Measurements from ENCODE around the gene RNF5. TPM values are rescaled to one million over a fixed set of nuclear protein-coding genes. Genes with fewer than 3 reads are reported as not detected.

The RNF5 gene
- total and polyA plus RNA-seq, 2 experiments from 2014 or later: 133 to 169 TPM

DNA sequence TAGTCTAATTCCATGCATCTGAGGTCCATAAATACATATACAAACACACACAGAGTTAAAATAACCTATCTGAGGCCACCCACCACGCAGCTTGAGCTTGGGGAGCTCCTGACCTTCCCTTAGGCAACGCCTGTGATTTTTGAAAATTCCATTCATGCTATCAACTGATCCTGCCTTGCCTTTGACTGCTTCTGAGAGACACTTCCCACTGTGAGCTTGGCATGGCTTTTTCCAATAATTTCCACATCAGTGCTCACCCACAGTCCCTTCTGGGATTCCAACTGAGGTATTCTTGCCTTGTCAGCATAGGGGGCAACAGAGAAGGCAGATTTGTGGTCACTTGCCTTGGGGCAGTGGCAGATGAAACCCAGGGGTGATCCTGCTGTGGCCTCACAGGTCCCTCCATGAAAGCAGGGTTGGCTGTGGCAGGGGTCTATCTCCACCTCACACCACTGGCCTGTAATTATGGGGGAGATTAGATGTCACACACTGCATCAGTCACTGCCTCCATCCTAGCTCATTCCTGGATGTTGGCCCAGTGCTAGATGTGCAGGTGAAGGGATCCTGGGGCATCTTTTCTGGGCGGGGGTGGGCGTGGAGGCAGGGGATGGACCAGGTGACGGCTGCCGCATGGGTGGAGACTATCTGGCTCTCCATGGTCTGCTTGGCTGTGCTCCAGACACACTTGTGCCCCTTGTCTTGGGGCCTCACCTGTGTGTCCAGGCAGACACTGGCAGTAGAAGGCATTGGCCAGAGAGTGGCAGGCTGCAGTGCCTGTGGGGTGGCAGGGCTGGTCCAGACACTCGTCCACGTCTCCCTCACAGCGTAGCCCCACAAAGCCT, 25.4 kb downstream of the RNF5 start:
- H3K79me2 ChIP-seq: no peaks in the 10 kb centered on the region
- no peaks in the 10 kb centered on the region for H3K27me3 ChIP-seq
- H3K4me3 ChIP-seq: no peak overlapping the region
- DNase-seq (ENCODE audit: low spot score): no peak
- TF ChIP-seq EZH2phosphoT487 (IDR thresholded peaks at IDR 0.05; ENCODE audit: low read depth, severe bottlenecking, unreplicated experiment): no peak
- TF ChIP-seq, protein P1, sequence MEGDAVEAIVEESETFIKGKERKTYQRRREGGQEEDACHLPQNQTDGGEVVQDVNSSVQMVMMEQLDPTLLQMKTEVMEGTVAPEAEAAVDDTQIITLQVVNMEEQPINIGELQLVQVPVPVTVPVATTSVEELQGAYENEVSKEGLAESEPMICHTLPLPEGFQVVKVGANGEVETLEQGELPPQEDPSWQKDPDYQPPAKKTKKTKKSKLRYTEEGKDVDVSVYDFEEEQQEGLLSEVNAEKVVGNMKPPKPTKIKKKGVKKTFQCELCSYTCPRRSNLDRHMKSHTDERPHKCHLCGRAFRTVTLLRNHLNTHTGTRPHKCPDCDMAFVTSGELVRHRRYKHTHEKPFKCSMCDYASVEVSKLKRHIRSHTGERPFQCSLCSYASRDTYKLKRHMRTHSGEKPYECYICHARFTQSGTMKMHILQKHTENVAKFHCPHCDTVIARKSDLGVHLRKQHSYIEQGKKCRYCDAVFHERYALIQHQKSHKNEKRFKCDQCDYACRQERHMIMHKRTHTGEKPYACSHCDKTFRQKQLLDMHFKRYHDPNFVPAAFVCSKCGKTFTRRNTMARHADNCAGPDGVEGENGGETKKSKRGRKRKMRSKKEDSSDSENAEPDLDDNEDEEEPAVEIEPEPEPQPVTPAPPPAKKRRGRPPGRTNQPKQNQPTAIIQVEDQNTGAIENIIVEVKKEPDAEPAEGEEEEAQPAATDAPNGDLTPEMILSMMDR (IDR thresholded peaks at IDR 0.05; ENCODE audit: poor library complexity): no peak
- no peak for TF ChIP-seq EZH2 (IDR thresholded peaks at IDR 0.05; ENCODE audit: borderline replicate concordance)
- 83% methylated on average over 9 of the region's 9 CpGs for WGBS (ENCODE audit: low lambda C conversion rate, missing lambda C conversion rate)
- no peaks in the 10 kb centered on the region for H4K20me1 ChIP-seq (ENCODE audit: insufficient read depth, poor library complexity, severe bottlenecking)
- H3K4me1 ChIP-seq (ENCODE audit: insufficient read depth): no peaks in the 10 kb centered on the region
- H3K9me3 ChIP-seq (ENCODE audit: low read depth): no peaks in the 10 kb centered on the region
- H3K4me2 ChIP-seq: no peak overlapping the region
- H2AFZ ChIP-seq: no peak overlapping the region
- H3K27ac ChIP-seq: no peak overlapping the region
- no peaks in the 10 kb centered on the region for H3K9me2 ChIP-seq (replicated peaks; ENCODE audit: insufficient read depth)
- no peaks in the 10 kb centered on the region for H3K36me3 ChIP-seq (replicated peaks; ENCODE audit: insufficient read depth, low read depth)

DNA sequence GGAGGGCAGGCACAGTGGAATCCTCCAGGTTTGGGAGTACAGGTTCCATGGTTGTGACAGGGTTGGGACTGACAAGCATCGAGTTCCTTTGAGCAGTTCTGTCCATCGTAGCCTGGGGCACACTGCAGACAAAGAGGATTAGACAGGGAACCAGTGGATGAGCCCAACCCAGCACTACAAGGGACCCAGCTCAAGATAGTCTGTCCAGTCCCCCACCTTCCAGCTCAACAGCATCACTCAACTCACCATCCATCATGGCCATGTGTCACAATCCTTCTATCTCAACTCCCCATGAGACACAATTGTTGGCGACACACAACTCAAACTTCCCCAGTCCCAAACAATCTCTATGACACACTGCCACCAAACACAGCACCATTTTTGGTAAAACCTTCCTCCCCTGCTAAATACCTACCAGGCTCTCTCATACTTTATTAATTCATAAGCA, 26.1 kb downstream of the RNF5 start:
- no peaks in the 10 kb centered on the region for H3K27me3 ChIP-seq
- WGBS (ENCODE audit: low lambda C conversion rate, missing lambda C conversion rate): 89% methylated on average over 3 of the region's 3 CpGs
- TF ChIP-seq, protein P1 (IDR thresholded peaks at IDR 0.05; ENCODE audit: poor library complexity): no peak
- no peak for TF ChIP-seq EZH2phosphoT487 (IDR thresholded peaks at IDR 0.05; ENCODE audit: low read depth, severe bottlenecking, unreplicated experiment)
- TF ChIP-seq EZH2 (IDR thresholded peaks at IDR 0.05; ENCODE audit: borderline replicate concordance): no peak
- DNase-seq (ENCODE audit: low spot score): no peak
- H3K36me3 ChIP-seq (replicated peaks; ENCODE audit: insufficient read depth, low read depth): no peaks in the 10 kb centered on the region
- no peaks in the 10 kb centered on the region for H3K9me3 ChIP-seq (ENCODE audit: low read depth)
- no peak overlapping the region for H3K4me3 ChIP-seq
- no peaks in the 10 kb centered on the region for H3K4me1 ChIP-seq (ENCODE audit: insufficient read depth)
- H3K27ac ChIP-seq: no peak overlapping the region
- H3K9me2 ChIP-seq (replicated peaks; ENCODE audit: insufficient read depth): no peaks in the 10 kb centered on the region
- H2AFZ ChIP-seq: no peak overlapping the region
- H4K20me1 ChIP-seq (ENCODE audit: insufficient read depth, poor library complexity, severe bottlenecking): no peaks in the 10 kb centered on the region
- no peak overlapping the region for H3K4me2 ChIP-seq
- H3K79me2 ChIP-seq: no peaks in the 10 kb centered on the region

DNA sequence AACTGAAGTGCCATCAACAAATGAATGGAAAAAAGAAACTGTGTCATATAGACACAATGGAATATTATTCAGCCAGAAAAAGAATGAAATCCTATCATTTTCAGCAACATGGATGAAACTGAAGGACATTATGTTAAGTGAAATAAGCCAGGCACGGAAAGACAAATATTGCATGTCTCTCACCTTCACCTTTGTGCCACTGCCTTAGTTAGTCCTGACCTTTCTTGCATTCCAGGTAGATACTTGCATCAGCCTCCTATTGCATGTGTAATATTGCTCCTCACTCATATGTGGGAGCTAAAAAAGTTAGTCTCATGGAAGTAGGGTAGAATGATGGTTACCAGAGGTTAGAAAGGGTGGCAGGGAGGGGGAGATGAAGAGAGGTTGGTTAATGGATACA, 30.8 kb downstream of the RNF5 start:
- H4K20me1 ChIP-seq (ENCODE audit: insufficient read depth, poor library complexity, severe bottlenecking): no peaks in the 10 kb centered on the region
- WGBS (ENCODE audit: low lambda C conversion rate, missing lambda C conversion rate): 54% methylated on average over 1 of the region's 1 CpG

More for the DNA sequence above, 30.8 kb downstream of the RNF5 start:
- DNase-seq (ENCODE audit: low spot score): no peak
- H2AFZ ChIP-seq: no peak overlapping the region
- H3K4me1 ChIP-seq (ENCODE audit: insufficient read depth): no peaks in the 10 kb centered on the region
- no peaks in the 10 kb centered on the region for H3K27me3 ChIP-seq
- no peaks in the 10 kb centered on the region for H3K36me3 ChIP-seq (replicated peaks; ENCODE audit: insufficient read depth, low read depth)
- no peak overlapping the region for H3K4me3 ChIP-seq
- no peak overlapping the region for H3K27ac ChIP-seq
- H3K79me2 ChIP-seq: no peaks in the 10 kb centered on the region
- H3K4me2 ChIP-seq: no peak overlapping the region
- TF ChIP-seq EZH2 (IDR thresholded peaks at IDR 0.05; ENCODE audit: borderline replicate concordance): no peak
- TF ChIP-seq, protein P1 (IDR thresholded peaks at IDR 0.05; ENCODE audit: poor library complexity): no peak
- no peak for TF ChIP-seq EZH2phosphoT487 (IDR thresholded peaks at IDR 0.05; ENCODE audit: low read depth, severe bottlenecking, unreplicated experiment)
- H3K9me3 ChIP-seq (ENCODE audit: low read depth): no peaks in the 10 kb centered on the region
- H3K9me2 ChIP-seq (replicated peaks; ENCODE audit: insufficient read depth): no peaks in the 10 kb centered on the region

Measured in hepatocyte (in vitro differentiated cells).